ENCODE measurements around the gene TP53BP2. TPM values are rescaled to one million over a fixed set of nuclear protein-coding genes. Genes with fewer than 3 reads are reported as not detected.
A peak's percentile ranks its signal among the peaks of the same experiment; 100 is the strongest.

Gene TP53BP2
- polyA plus RNA-seq, 1 donor, result 25.5 TPM

- WGBS (ENCODE audit: insufficient coverage, low lambda C conversion rate), result no CpG with 5 or more reads among the region's 6 CpGs
- Histone ChIP-seq H3K4me3 (ENCODE audit: low read length) (no peak overlapping the region), H3K9me3 (ENCODE audit: control insufficient read depth, low read depth, low read length) (no peaks in the 10 kb centered on the region), H3K4me1 (ENCODE audit: control insufficient read depth, insufficient read depth, low read length) (peaks cover 32% of the 10 kb centered on the region), H3K27ac (ENCODE audit: low read length) (no peak overlapping the region), H3K36me3 (ENCODE audit: control insufficient read depth, insufficient read depth, low read length) (peaks cover 7% of the 10 kb centered on the region), H3K27me3 (ENCODE audit: control insufficient read depth, insufficient read depth, low read length) (no peaks in the 10 kb centered on the region)
- no peak for DNase-seq
Measured at GRCh38 chr1:223732993-223733798, 112.6 kb downstream of the TP53BP2 start.

- Histone ChIP-seq H3K27ac (ENCODE audit: low read length) (peak overlapping the region; percentile 8), H3K9me3 (ENCODE audit: control insufficient read depth, low read depth, low read length) (no peaks in the 10 kb centered on the region), H3K36me3 (ENCODE audit: control insufficient read depth, insufficient read depth, low read length) (peaks cover 13% of the 10 kb centered on the region), H3K4me1 (ENCODE audit: control insufficient read depth, insufficient read depth, low read length) (peaks cover 29% of the 10 kb centered on the region), H3K4me3 (ENCODE audit: low read length) (no peak overlapping the region), H3K27me3 (ENCODE audit: control insufficient read depth, insufficient read depth, low read length) (no peaks in the 10 kb centered on the region)
- DNase-seq, result peak in 1 of 2 donors; percentile 49
- WGBS (ENCODE audit: insufficient coverage, low lambda C conversion rate), result 60% methylated on average over 1 of the region's 13 CpGs
Measured at GRCh38 chr1:223731133-223731770, 114.5 kb downstream of the TP53BP2 start.

GRCh38 chr1:223730479-223731132, 115.1 kb downstream of the TP53BP2 start:
- H3K4me1 ChIP-seq (ENCODE audit: control insufficient read depth, insufficient read depth, low read length), result peaks cover 32% of the 10 kb centered on the region
- WGBS (ENCODE audit: insufficient coverage, low lambda C conversion rate), result 20% methylated on average over 1 of the region's 4 CpGs
- DNase-seq, result no peak

DNA sequence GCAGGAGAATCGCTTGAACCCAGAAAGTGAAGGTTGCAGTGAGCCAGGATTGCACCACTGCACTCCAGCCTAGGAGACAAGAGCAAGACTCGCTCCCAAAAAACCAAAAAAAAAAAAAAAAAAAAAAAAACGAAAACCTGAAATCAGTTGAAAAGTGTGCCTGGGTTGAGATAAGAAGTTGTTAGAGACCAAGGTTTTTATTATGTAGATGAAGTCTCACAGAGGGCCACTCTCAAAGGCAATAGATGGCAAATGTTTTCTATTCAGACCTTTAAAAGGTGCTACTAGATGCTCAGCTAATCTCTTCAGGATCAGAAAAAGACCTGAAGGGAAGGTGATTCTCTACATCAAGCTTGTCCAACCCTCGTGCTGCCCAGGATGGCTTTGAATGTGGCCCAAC, 115.8 kb downstream of the TP53BP2 start:
- DNase-seq, result no peak
- Histone ChIP-seq H3K4me3 (ENCODE audit: low read length) (no peak overlapping the region), H3K27ac (ENCODE audit: low read length) (no peak overlapping the region), H3K36me3 (ENCODE audit: control insufficient read depth, insufficient read depth, low read length) (peaks cover 15% of the 10 kb centered on the region), H3K27me3 (ENCODE audit: control insufficient read depth, insufficient read depth, low read length) (no peaks in the 10 kb centered on the region), H3K4me1 (ENCODE audit: control insufficient read depth, insufficient read depth, low read length) (peaks cover 32% of the 10 kb centered on the region), H3K9me3 (ENCODE audit: control insufficient read depth, low read depth, low read length) (no peaks in the 10 kb centered on the region)
- WGBS (ENCODE audit: insufficient coverage, low lambda C conversion rate), result 100% methylated on average over 1 of the region's 4 CpGs

More at GRCh38 chr1:223730479-223731132, 115.1 kb downstream of the TP53BP2 start:
- no peak overlapping the region for H3K27ac ChIP-seq (ENCODE audit: low read length)
- no peaks in the 10 kb centered on the region for H3K9me3 ChIP-seq (ENCODE audit: control insufficient read depth, low read depth, low read length)
- peaks cover 13% of the 10 kb centered on the region for H3K36me3 ChIP-seq (ENCODE audit: control insufficient read depth, insufficient read depth, low read length)
- H3K4me3 ChIP-seq (ENCODE audit: low read length), result no peak overlapping the region
- H3K27me3 ChIP-seq (ENCODE audit: control insufficient read depth, insufficient read depth, low read length), result no peaks in the 10 kb centered on the region

Other genes with a start within 250 kb of the TP53BP2 start
- gene CAPN8, start 180.2 kb downstream of the TP53BP2 start, polyA plus RNA-seq, result 8.7 TPM
- 71.3 TPM for gene CAPN2, start 133.4 kb downstream of the TP53BP2 start, polyA plus RNA-seq

Data from large intestine (tissue), 3 donors.